ES-I3 (cell line): ENCODE results near the gene SOS1.

Source experiments
- H3K36me3 ChIP-seq: 2 replicates; pipeline ENCODE4 v1.6.1; 2013; ENCODE audit warnings: mild to moderate bottlenecking, low read length, control low read depth, moderate library complexity; ENCODE audit not compliant: insufficient read depth
- H3K4me1 ChIP-seq: 2 replicates; pipeline ENCODE4 v1.6.1; 2013; ENCODE audit warnings: mild to moderate bottlenecking, control low read depth, low read length; ENCODE audit not compliant: insufficient read depth
- H3K9ac ChIP-seq: 2 replicates; pipeline ENCODE4 v1.6.1; 2013; ENCODE audit warnings: low read depth, mild to moderate bottlenecking, low read length, moderate library complexity
- H3K9me3 ChIP-seq: 2 replicates; pipeline ENCODE4 v1.6.1; 2013; ENCODE audit warnings: mild to moderate bottlenecking, low read length, moderate library complexity; ENCODE audit not compliant: control insufficient read depth, insufficient read depth

SOS1 gene

GRCh38 chr2:39013871-39014270 is 107.0 kb downstream of the SOS1 start:
- H3K9ac ChIP-seq = no peak overlapping the region
- H3K9me3 ChIP-seq = no peaks in the 10 kb centered on the region
- no peaks in the 10 kb centered on the region for H3K36me3 ChIP-seq
- no peaks in the 10 kb centered on the region for H3K4me1 ChIP-seq

GRCh38 chr2:39008665-39009064 is 112.2 kb downstream of the SOS1 start:
- H3K36me3 ChIP-seq = no peaks in the 10 kb centered on the region
- no peaks in the 10 kb centered on the region for H3K4me1 ChIP-seq
- no peak overlapping the region for H3K9ac ChIP-seq
- H3K9me3 ChIP-seq = no peaks in the 10 kb centered on the region

- Histone ChIP-seq H3K4me1 (no peaks in the 10 kb centered on the region), H3K9ac (no peak overlapping the region), H3K9me3 (no peaks in the 10 kb centered on the region), H3K36me3 (no peaks in the 10 kb centered on the region)
Measured at GRCh38 chr2:39007875-39008504, 112.9 kb downstream of the SOS1 start.

GRCh38 chr2:39000552-39000951 is 120.3 kb downstream of the SOS1 start:
- H3K9ac ChIP-seq = no peak overlapping the region
- H3K36me3 ChIP-seq = 0 out of 2 replicates have a peak, but pooled peaks cover 2% of the 10 kb centered on the region
- H3K9me3 ChIP-seq = no peaks in the 10 kb centered on the region
- H3K4me1 ChIP-seq = peaks cover 4% of the 10 kb centered on the region; the same call in 1 of the 2 replicates

GRCh38 chr2:38997781-38998180 is 123.1 kb downstream of the SOS1 start:
- H3K4me1 ChIP-seq = peaks cover 4% of the 10 kb centered on the region; the same call in 1 of the 2 replicates
- H3K9ac ChIP-seq = no peak overlapping the region
- 0 out of 2 replicates have a peak, but pooled peaks cover 6% of the 10 kb centered on the region for H3K36me3 ChIP-seq
- no peaks in the 10 kb centered on the region for H3K9me3 ChIP-seq

- Histone ChIP-seq H3K36me3 (0 out of 2 replicates have a peak, but pooled peaks cover 3% of the 10 kb centered on the region), H3K9ac (no peak overlapping the region), H3K9me3 (no peaks in the 10 kb centered on the region), H3K4me1 (no peaks in the 10 kb centered on the region)
Measured at GRCh38 chr2:38991899-38992298, 129.0 kb downstream of the SOS1 start.

- Histone ChIP-seq H3K9me3 (no peaks in the 10 kb centered on the region), H3K36me3 (peaks cover 3% of the 10 kb centered on the region; the same call in 1 of the 2 replicates), H3K9ac (no peak overlapping the region), H3K4me1 (no peaks in the 10 kb centered on the region)
Measured at GRCh38 chr2:38988716-38989115, 132.1 kb downstream of the SOS1 start.

GRCh38 chr2:38982498-38982897 is 138.4 kb downstream of the SOS1 start:
- H3K9ac ChIP-seq = no peak overlapping the region
- H3K4me1 ChIP-seq = no peaks in the 10 kb centered on the region
- H3K9me3 ChIP-seq = no peaks in the 10 kb centered on the region
- H3K36me3 ChIP-seq = peaks cover 3% of the 10 kb centered on the region; the same call in 1 of the 2 replicates

GRCh38 chr2:38981670-38982357 is 139.0 kb downstream of the SOS1 start:
- no peaks in the 10 kb centered on the region for H3K4me1 ChIP-seq
- H3K9me3 ChIP-seq = no peaks in the 10 kb centered on the region
- H3K9ac ChIP-seq = no peak overlapping the region
- H3K36me3 ChIP-seq = peaks cover 3% of the 10 kb centered on the region; the same call in 1 of the 2 replicates

- no peaks in the 10 kb centered on the region for H3K9me3 ChIP-seq
- H3K36me3 ChIP-seq = peaks cover 3% of the 10 kb centered on the region; the same call in 1 of the 2 replicates
- no peaks in the 10 kb centered on the region for H3K4me1 ChIP-seq
- H3K9ac ChIP-seq = no peak overlapping the region
Measured at GRCh38 chr2:38981003-38981669, 139.7 kb downstream of the SOS1 start.

- Histone ChIP-seq H3K4me1 (no peaks in the 10 kb centered on the region), H3K36me3 (no peaks in the 10 kb centered on the region), H3K9ac (no peak overlapping the region), H3K9me3 (no peaks in the 10 kb centered on the region)
Measured at GRCh38 chr2:38978908-38979307, 141.9 kb downstream of the SOS1 start.

- Histone ChIP-seq H3K9ac (no peak overlapping the region), H3K9me3 (no peaks in the 10 kb centered on the region), H3K36me3 (no peaks in the 10 kb centered on the region)
Measured at GRCh38 chr2:38978296-38978903, 142.5 kb downstream of the SOS1 start.

GRCh38 chr2:38977047-38977446 is 143.8 kb downstream of the SOS1 start:
- Histone ChIP-seq H3K9ac (no peak overlapping the region), H3K9me3 (no peaks in the 10 kb centered on the region), H3K36me3 (no peaks in the 10 kb centered on the region), H3K4me1 (no peaks in the 10 kb centered on the region)

More at GRCh38 chr2:38978296-38978903, 142.5 kb downstream of the SOS1 start:
- H3K4me1 ChIP-seq = no peaks in the 10 kb centered on the region

GRCh38 chr2:38975042-38975441 is 145.8 kb downstream of the SOS1 start:
- H3K4me1 ChIP-seq = no peaks in the 10 kb centered on the region
- H3K9ac ChIP-seq = no peak overlapping the region
- no peaks in the 10 kb centered on the region for H3K9me3 ChIP-seq
- H3K36me3 ChIP-seq = no peaks in the 10 kb centered on the region
